ENCODE measurements around the gene PLD1. TPM values are rescaled to one million over a fixed set of nuclear protein-coding genes. Genes with fewer than 3 reads are reported as not detected.

Gene PLD1
- total RNA-seq, 1 donor from 2014 or later, result 59.5 TPM

DNA sequence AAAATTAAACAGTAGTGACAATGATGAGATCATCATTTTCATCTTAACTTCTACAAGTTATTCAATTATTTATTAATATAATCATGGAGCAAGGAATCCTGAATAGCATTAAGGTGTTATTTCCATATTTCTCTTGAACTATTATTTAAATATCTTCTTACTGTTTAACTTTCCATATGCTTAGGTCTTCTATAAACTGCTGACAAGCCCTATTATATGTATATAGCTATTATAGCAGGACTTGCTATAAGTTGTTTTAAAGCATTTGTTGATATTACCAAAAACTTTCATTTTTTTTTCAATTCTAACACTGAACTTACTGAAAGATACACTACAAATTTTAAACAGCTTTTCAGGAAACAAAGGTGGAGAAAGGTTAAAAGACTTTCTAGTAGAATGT is 76.7 kb downstream of the PLD1 start:
- intact Hi-C loops (cut with micrococcal nuclease), result no loop called here
- no peak overlapping the region for H3K4me3 ChIP-seq
- no peaks in the 10 kb centered on the region for H3K9me3 ChIP-seq (replicated peaks)
- TF ChIP-seq, protein P1, sequence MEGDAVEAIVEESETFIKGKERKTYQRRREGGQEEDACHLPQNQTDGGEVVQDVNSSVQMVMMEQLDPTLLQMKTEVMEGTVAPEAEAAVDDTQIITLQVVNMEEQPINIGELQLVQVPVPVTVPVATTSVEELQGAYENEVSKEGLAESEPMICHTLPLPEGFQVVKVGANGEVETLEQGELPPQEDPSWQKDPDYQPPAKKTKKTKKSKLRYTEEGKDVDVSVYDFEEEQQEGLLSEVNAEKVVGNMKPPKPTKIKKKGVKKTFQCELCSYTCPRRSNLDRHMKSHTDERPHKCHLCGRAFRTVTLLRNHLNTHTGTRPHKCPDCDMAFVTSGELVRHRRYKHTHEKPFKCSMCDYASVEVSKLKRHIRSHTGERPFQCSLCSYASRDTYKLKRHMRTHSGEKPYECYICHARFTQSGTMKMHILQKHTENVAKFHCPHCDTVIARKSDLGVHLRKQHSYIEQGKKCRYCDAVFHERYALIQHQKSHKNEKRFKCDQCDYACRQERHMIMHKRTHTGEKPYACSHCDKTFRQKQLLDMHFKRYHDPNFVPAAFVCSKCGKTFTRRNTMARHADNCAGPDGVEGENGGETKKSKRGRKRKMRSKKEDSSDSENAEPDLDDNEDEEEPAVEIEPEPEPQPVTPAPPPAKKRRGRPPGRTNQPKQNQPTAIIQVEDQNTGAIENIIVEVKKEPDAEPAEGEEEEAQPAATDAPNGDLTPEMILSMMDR (IDR thresholded peaks at IDR 0.05; ENCODE audit: borderline replicate concordance), result no peak
- peaks cover 52% of the 10 kb centered on the region for H3K36me3 ChIP-seq
- DNase-seq, result no peak
- peaks cover 10% of the 10 kb centered on the region for H3K4me1 ChIP-seq
- no peaks in the 10 kb centered on the region for H3K27me3 ChIP-seq (ENCODE audit: low read depth)
- no peak overlapping the region for H3K27ac ChIP-seq (replicated peaks)

DNA sequence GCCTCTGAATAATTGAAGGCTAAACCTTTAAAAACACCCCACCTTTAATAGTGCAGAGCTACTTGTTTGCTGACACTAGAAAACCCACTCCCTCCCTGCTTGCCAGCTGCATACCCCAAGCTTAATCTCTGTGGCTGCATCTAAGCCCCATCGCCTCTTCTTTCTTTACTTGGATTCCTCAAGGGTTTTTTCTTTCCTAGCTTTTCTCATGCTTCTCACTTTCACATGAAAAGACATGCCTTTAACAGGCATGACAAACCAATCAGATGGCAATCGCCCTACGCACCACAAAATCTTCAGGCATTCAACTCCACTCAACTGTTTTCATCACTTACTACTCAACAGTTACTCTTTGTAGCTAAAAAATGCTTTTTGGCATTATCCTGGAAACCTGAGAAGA is 77.5 kb downstream of the PLD1 start:
- peaks cover 53% of the 10 kb centered on the region for H3K36me3 ChIP-seq
- no peaks in the 10 kb centered on the region for H3K9me3 ChIP-seq (replicated peaks)
- H3K27me3 ChIP-seq (ENCODE audit: low read depth), result no peaks in the 10 kb centered on the region
- DNase-seq, result no peak
- intact Hi-C loops (cut with micrococcal nuclease), result no loop called here
- TF ChIP-seq, protein P1 (IDR thresholded peaks at IDR 0.05; ENCODE audit: borderline replicate concordance), result no peak
- peaks cover 2% of the 10 kb centered on the region for H3K4me1 ChIP-seq
- H3K27ac ChIP-seq (replicated peaks), result no peak overlapping the region
- no peak overlapping the region for H3K4me3 ChIP-seq

DNA sequence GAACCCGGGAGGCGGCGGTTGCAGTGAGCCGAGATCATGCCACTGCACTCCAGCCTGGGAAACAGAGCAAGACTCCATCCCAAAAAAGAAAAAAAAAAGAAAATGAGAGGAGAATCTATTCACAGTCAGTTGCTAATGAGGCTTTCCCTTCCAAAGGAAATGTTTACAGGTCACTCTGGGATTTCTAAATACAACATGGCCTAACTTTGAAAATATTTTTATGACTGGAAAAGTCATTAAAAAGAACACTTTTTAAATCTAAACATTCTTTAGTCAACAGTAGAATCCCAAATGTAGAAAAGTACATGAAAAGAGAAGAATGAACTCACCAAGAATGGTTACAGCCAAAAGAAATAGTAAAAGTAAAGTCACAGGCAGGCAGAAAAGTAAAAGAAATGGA is 78.6 kb downstream of the PLD1 start:
- TF ChIP-seq, protein P1 (IDR thresholded peaks at IDR 0.05; ENCODE audit: borderline replicate concordance), result no peak
- peak overlapping the region; percentile 24 for H3K27ac ChIP-seq (replicated peaks)
- intact Hi-C loops (cut with micrococcal nuclease), result no loop called here
- H3K4me3 ChIP-seq, result no peak overlapping the region
- H3K27me3 ChIP-seq (ENCODE audit: low read depth), result no peaks in the 10 kb centered on the region
- H3K36me3 ChIP-seq, result peaks cover 61% of the 10 kb centered on the region
- no peak for DNase-seq
- no peaks in the 10 kb centered on the region for H3K9me3 ChIP-seq (replicated peaks)
- H3K4me1 ChIP-seq, result no peaks in the 10 kb centered on the region

GRCh38 chr3:171729452-171730334 is 80.6 kb downstream of the PLD1 start:
- H3K27me3 ChIP-seq (ENCODE audit: low read depth), result no peaks in the 10 kb centered on the region
- no peak overlapping the region for H3K27ac ChIP-seq (replicated peaks)
- H3K4me3 ChIP-seq, result no peak overlapping the region
- H3K4me1 ChIP-seq, result no peaks in the 10 kb centered on the region
- DNase-seq, result no peak
- TF ChIP-seq, protein P1 (IDR thresholded peaks at IDR 0.05; ENCODE audit: borderline replicate concordance), result no peak
- intact Hi-C loops (cut with micrococcal nuclease), result no loop called here
- H3K36me3 ChIP-seq, result peaks cover 63% of the 10 kb centered on the region
- no peaks in the 10 kb centered on the region for H3K9me3 ChIP-seq (replicated peaks)

DNA sequence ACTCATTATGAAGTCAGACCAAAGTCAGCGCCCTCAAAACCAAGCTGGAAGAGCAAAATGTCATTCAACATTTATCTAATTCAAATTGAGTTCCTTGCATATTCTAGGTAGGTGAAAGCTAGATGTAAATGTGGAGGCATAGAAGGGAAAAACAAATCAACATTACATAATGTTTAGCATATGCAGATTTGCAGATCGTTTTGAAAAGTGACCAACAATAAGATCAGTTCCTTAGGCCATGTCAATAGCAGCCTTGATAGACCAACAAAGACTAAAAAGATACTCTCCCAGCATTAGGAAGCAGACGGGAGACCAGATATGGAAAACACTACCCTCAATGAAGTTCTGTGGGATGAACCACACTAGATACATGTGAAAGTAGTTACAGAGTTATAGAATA is 83.0 kb downstream of the PLD1 start:
- H3K27ac ChIP-seq (replicated peaks), result no peak overlapping the region
- no peak overlapping the region for H3K4me3 ChIP-seq
- intact Hi-C loops (cut with micrococcal nuclease), result no loop called here
- H3K27me3 ChIP-seq (ENCODE audit: low read depth), result no peaks in the 10 kb centered on the region
- H3K4me1 ChIP-seq, result no peaks in the 10 kb centered on the region
- no peak for DNase-seq
- H3K9me3 ChIP-seq (replicated peaks), result no peaks in the 10 kb centered on the region
- TF ChIP-seq, protein P1 (IDR thresholded peaks at IDR 0.05; ENCODE audit: borderline replicate concordance), result no peak
- peaks cover 63% of the 10 kb centered on the region for H3K36me3 ChIP-seq
